Neural progenitor cell (in vitro differentiated cells): ENCODE measurements around the gene PPP2R5C. TPM values are rescaled to one million over a fixed set of nuclear protein-coding genes. Genes with fewer than 3 reads are reported as not detected.

Experiments used
- DNase-seq: peaks from one replicate; pipeline ENCODE4 v3.0.0-alpha.2; 2016; ENCODE audit warnings: low spot score
- H2AFZ ChIP-seq: fragments of 200-600 bp; sonication (generic); replicated peaks from 2 replicates; pipeline ENCODE4 v1.6.1; 2016; ENCODE audit warnings: antibody characterized with exemption
- H3F3A ChIP-seq: fragments of 200-600 bp; sonication (generic); 2 replicates; pipeline ENCODE4 v1.6.1; 2016; ENCODE audit warnings: antibody characterized with exemption, low read depth
- H3K27ac ChIP-seq: fragments of 200-600 bp; sonication (generic); 2 replicates; pipeline ENCODE4 v1.5.1; 2016; ENCODE audit warnings: mild to moderate bottlenecking
- H3K27me3 ChIP-seq: fragments of 200-600 bp; sonication (generic); 2 replicates; pipeline ENCODE4 v1.6.1; 2016; ENCODE audit warnings: mild to moderate bottlenecking, moderate library complexity
- H3K36me3 ChIP-seq: fragments of 200-600 bp; sonication (generic); 2 replicates; pipeline ENCODE4 v1.5.1; 2016
- H3K4me1 ChIP-seq: fragments of 200-600 bp; sonication (generic); 2 replicates; pipeline ENCODE4 v1.6.1; 2016; ENCODE audit warnings: mixed run types
- H3K4me2 ChIP-seq: fragments of 200-600 bp; sonication (generic); 2 replicates; pipeline ENCODE4 v1.6.1; 2016
- H3K4me3 ChIP-seq: fragments of 200-600 bp; sonication (generic); 2 replicates; pipeline ENCODE4 v1.5.1; 2016
- H3K79me2 ChIP-seq: fragments of 200-600 bp; sonication (generic); 2 replicates; pipeline ENCODE4 v1.6.1; 2016; ENCODE audit warnings: low read depth
- H3K9ac ChIP-seq: fragments of 200-600 bp; sonication (generic); 2 replicates; pipeline ENCODE4 v1.6.1; 2016
- H3K9me3 ChIP-seq: fragments of 200-600 bp; sonication (generic); 2 replicates; pipeline ENCODE4 v1.5.1; 2016; ENCODE audit warnings: low read depth
- H4K20me1 ChIP-seq: fragments of 200-600 bp; sonication (generic); 2 replicates; pipeline ENCODE4 v1.6.1; 2016; ENCODE audit warnings: low read depth
- H3K27ac Mint-ChIP-seq: 3 replicates; pipeline ENCODE4 v1.8.0; 2021; ENCODE audit warnings: mixed read lengths
- H3K27me3 Mint-ChIP-seq: 2 replicates; pipeline ENCODE4 v1.8.0; 2022; ENCODE audit warnings: low read depth, mild to moderate bottlenecking, inconsistent platforms, moderate library complexity, mixed read lengths; ENCODE audit not compliant: insufficient read depth
- H3K36me3 Mint-ChIP-seq: 3 replicates; pipeline ENCODE4 v1.8.0; 2021; ENCODE audit warnings: mixed read lengths
- H3K4me1 Mint-ChIP-seq: 3 replicates; pipeline ENCODE4 v1.8.0; 2021; ENCODE audit warnings: mixed read lengths
- H3K4me3 Mint-ChIP-seq: 3 replicates; pipeline ENCODE4 v1.8.0; 2021; ENCODE audit warnings: mild to moderate bottlenecking, moderate library complexity, mixed read lengths
- H3K9me3 Mint-ChIP-seq: 3 replicates; pipeline ENCODE4 v1.8.0; 2020; ENCODE audit warnings: mixed read lengths
- CTCF ChIP-seq: fragments of 200-600 bp; sonication (generic); IDR thresholded peaks from 2 replicates; pipeline ENCODE4 v1.5.1; 2017; ENCODE audit warnings: antibody characterized with exemption, mild to moderate bottlenecking
- EZH2 ChIP-seq: fragments of 200-600 bp; sonication (generic); IDR thresholded peaks from 2 replicates; pipeline ENCODE4 v1.6.1; 2017; ENCODE audit warnings: antibody characterized with exemption, mild to moderate bottlenecking, moderate library complexity
- EZH2phosphoT487 ChIP-seq: fragments of 200-600 bp; sonication (generic); IDR thresholded peaks from 2 replicates; pipeline ENCODE4 v1.6.1; 2017; ENCODE audit warnings: antibody characterized with exemption
- small RNA-seq: library from RNA; depleted of rRNA; stranded (forward); fragments of <200 nt; gene quantifications from one replicate; pipeline ENCODE3, GENCODE V24; 2015
- total RNA-seq: library from RNA; depleted of rRNA; stranded (reverse); fragments of >200 nt; gene quantifications from 2 replicates; pipeline ENCODE4 v1.2.3, GENCODE V29; 2015; ENCODE audit warnings: low replicate concordance

The PPP2R5C gene
- total RNA-seq, 1 donor from 2014 or later: 183 TPM

GRCh38 chr14:101975231-101975630 lies 213.7 kb downstream of the PPP2R5C start:
- Histone ChIP-seq H2AFZ (no peak overlapping the region), H3K4me1 (no peaks in the 10 kb centered on the region), H3K4me3 (no peak overlapping the region), H3K9me3 (no peaks in the 10 kb centered on the region), H3K27me3 (no peaks in the 10 kb centered on the region), H3K27ac (no peak overlapping the region), H3K9ac (no peak overlapping the region), H4K20me1 (peaks cover 75% of the 10 kb centered on the region), H3K36me3 (peaks cover 22% of the 10 kb centered on the region), H3F3A (peaks cover 5% of the 10 kb centered on the region), H3K79me2 (peaks cover 76% of the 10 kb centered on the region), H3K4me2 (no peak overlapping the region)
- DNase-seq: no peak
- H3K4me1 Mint-ChIP-seq: peaks cover 12% of the 10 kb centered on the region
- H3K36me3 Mint-ChIP-seq: peaks cover 17% of the 10 kb centered on the region
- H3K27ac Mint-ChIP-seq: no peak overlapping the region
- H3K27me3 Mint-ChIP-seq: peaks cover 3% of the 10 kb centered on the region
- TF ChIP-seq CTCF (no peak), EZH2phosphoT487 (no peak), EZH2 (no peak)
- no peaks in the 10 kb centered on the region for H3K9me3 Mint-ChIP-seq
- H3K4me3 Mint-ChIP-seq: no peak overlapping the region

Small RNA genes within 50 kb of the gene (small RNA-seq; reads per million reads assigned to genes)
- gene AL118558.2 (not detected), gene RNU6-790P (not detected)

Other genes with a start within 250 kb of the PPP2R5C start
- gene DIO3, start 200.2 kb upstream of the PPP2R5C start, total RNA-seq: 0.90 and 3.3 TPM in 2 replicates
- 237 and 309 TPM in 2 replicates for gene DYNC1H1, start 202.9 kb downstream of the PPP2R5C start, total RNA-seq